Measurements from ENCODE around the gene NCAM2. TPM values are rescaled to one million over a fixed set of nuclear protein-coding genes. Genes with fewer than 3 reads are reported as not detected.

Gene NCAM2
- total and polyA plus RNA-seq, 2 of the 4 experiments (the other 2 are of a cell fraction), result 2.7 to 5.0 TPM

- POLR2A ChIA-PET (ENCODE audit: unreplicated experiment), result no interaction called here
- Histone ChIP-seq H3K36me3 (ENCODE audit: control insufficient read depth, insufficient read depth, low read length) (no peaks in the 10 kb centered on the region), H2BK120ac (ENCODE audit: low read depth, low read length) (no peak overlapping the region), H3K18ac (ENCODE audit: low read depth, low read length) (peak overlapping the region; percentile 75; the same call in 1 of the 2 replicates), H3K4me1 (ENCODE audit: control insufficient read depth, insufficient read depth, low read length) (no peaks in the 10 kb centered on the region), H2AK5ac (ENCODE audit: low read depth, low read length) (no peak overlapping the region), H3K27me3 (ENCODE audit: control insufficient read depth, insufficient read depth, low read length) (no peaks in the 10 kb centered on the region), H4K8ac (ENCODE audit: low read depth in 2 of 2, low read length in 2 of 2) (no peak overlapping the region), H3K27ac (ENCODE audit: insufficient read depth, low read length) (no peak overlapping the region), H3K4me2 (ENCODE audit: low read depth, low read length) (no peak overlapping the region), H3K56ac (ENCODE audit: extremely low read depth, insufficient read depth, low read length) (no peak overlapping the region), H3K4me3 (ENCODE audit: insufficient read depth, low read depth, low read length) (no peak overlapping the region), H2AFZ (replicated peaks; ENCODE audit: low read length, poor library complexity) (no peak overlapping the region), H3K9me3 (ENCODE audit: control insufficient read depth, insufficient read depth, low read length) (no peaks in the 10 kb centered on the region), H3K79me1 (ENCODE audit: low read depth in 1 of 2, low read length in 2 of 2) (no peaks in the 10 kb centered on the region), H4K5ac (ENCODE audit: low read depth, low read length) (no peak overlapping the region), H3K23ac (ENCODE audit: low read depth, low read length) (no peak overlapping the region), H2BK5ac (ENCODE audit: low read depth, low read length, poor library complexity, severe bottlenecking) (no peak overlapping the region), H3K9ac (ENCODE audit: low read depth, low read length) (no peak overlapping the region), H3K9me1 (ENCODE audit: insufficient read depth, low read length) (no peaks in the 10 kb centered on the region), H3K4ac (ENCODE audit: low read depth, low read length) (no peak overlapping the region), H2BK15ac (ENCODE audit: low read depth, low read length) (no peak overlapping the region), H2BK20ac (ENCODE audit: low read depth, low read length) (no peak overlapping the region), H4K20me1 (ENCODE audit: insufficient read depth, low read length) (no peaks in the 10 kb centered on the region), H2AK9ac (replicated peaks; ENCODE audit: low read depth, low read length, poor library complexity) (no peak overlapping the region), H3K14ac (replicated peaks; ENCODE audit: low read depth, low read length) (no peak overlapping the region), H4K91ac (ENCODE audit: insufficient read depth, low read depth, low read length) (no peak overlapping the region)
- no TSS peak for BruUV-seq (replicated peaks)
- intact Hi-C loops (cut with micrococcal nuclease), result no loop called here
- DNase-seq (no peak), ATAC-seq (ENCODE audit: low read depth) (no peak)
- WGBS, 2 experiments (ENCODE audit: extremely low coverage in 2 of 2, insufficient read length in 1 of 2), result 83% methylated on average over 2 of the region's 2 CpGs; no CpG with 5 or more reads in 1 of the 2 experiments
- TF ChIP-seq MAFK (IDR thresholded peaks at IDR 0.05; ENCODE audit: low read depth, low read length), result no peak
- no peak for TF ChIP-seq MAZ (IDR thresholded peaks at IDR 0.05; ENCODE audit: borderline replicate concordance, low read depth, low read length)
- no peak for TF ChIP-seq RAD21 (IDR thresholded peaks at IDR 0.05; ENCODE audit: low read length)
- no peak for TF ChIP-seq ELK1 (IDR thresholded peaks at IDR 0.05; ENCODE audit: borderline replicate concordance, low read depth, low read length)
- no peak for TF ChIP-seq RFX5 (IDR thresholded peaks at IDR 0.05; ENCODE audit: low read depth, low read length)
- no peak for TF ChIP-seq MXI1 (IDR thresholded peaks at IDR 0.05; ENCODE audit: borderline replicate concordance, low read depth, low read length)
- no peak for TF ChIP-seq SMC3 (IDR thresholded peaks at IDR 0.05; ENCODE audit: low read depth, low read length)
- TF ChIP-seq, protein P1, sequence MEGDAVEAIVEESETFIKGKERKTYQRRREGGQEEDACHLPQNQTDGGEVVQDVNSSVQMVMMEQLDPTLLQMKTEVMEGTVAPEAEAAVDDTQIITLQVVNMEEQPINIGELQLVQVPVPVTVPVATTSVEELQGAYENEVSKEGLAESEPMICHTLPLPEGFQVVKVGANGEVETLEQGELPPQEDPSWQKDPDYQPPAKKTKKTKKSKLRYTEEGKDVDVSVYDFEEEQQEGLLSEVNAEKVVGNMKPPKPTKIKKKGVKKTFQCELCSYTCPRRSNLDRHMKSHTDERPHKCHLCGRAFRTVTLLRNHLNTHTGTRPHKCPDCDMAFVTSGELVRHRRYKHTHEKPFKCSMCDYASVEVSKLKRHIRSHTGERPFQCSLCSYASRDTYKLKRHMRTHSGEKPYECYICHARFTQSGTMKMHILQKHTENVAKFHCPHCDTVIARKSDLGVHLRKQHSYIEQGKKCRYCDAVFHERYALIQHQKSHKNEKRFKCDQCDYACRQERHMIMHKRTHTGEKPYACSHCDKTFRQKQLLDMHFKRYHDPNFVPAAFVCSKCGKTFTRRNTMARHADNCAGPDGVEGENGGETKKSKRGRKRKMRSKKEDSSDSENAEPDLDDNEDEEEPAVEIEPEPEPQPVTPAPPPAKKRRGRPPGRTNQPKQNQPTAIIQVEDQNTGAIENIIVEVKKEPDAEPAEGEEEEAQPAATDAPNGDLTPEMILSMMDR (conservative IDR thresholded peaks at IDR 0.05; ENCODE audit: low read depth, low read length), result no peak
- no peak for TF ChIP-seq POLR2A (IDR thresholded peaks at IDR 0.05; ENCODE audit: low read depth, low read length)
- no peak for TF ChIP-seq CEBPB (IDR thresholded peaks at IDR 0.05; ENCODE audit: low read depth, low read length)
- no peak for TF ChIP-seq FOS (IDR thresholded peaks at IDR 0.05; ENCODE audit: low read depth, low read length)
- no peak for TF ChIP-seq BHLHE40 (IDR thresholded peaks at IDR 0.05; ENCODE audit: low read depth, low read length)
- no peak for TF ChIP-seq NFE2L2 (IDR thresholded peaks at IDR 0.05; ENCODE audit: low read depth, low read length)
- TF ChIP-seq RCOR1 (IDR thresholded peaks at IDR 0.05; ENCODE audit: insufficient replicate concordance, low read length), result no peak
- TF ChIP-seq USF2 (IDR thresholded peaks at IDR 0.05; ENCODE audit: low read depth, low read length), result no peak
- no peak for TF ChIP-seq CHD1 (IDR thresholded peaks at IDR 0.05; ENCODE audit: low read depth, low read length)
- CTCF ChIA-PET, result no interaction called here
- dilution Hi-C loops (cut with HindIII; ENCODE audit: low sequenced_read_pairs, unreplicated experiment), result no loop called here
- in situ Hi-C loops (cut with MboI; ENCODE audit: low sequenced_read_pairs), result no loop called here
Measured at GRCh38 chr21:21210552-21210951, 212.3 kb downstream of the NCAM2 start.
